CD4-positive, alpha-beta T cell treated with Interleukin-15 for 1 hour (primary cell): Measurements from ENCODE around the gene NUBPL.
A peak's percentile ranks its signal among the peaks of the same experiment; 100 is the strongest.
"Not testable (repeated sequence)": the region's sequence is repeated elsewhere in the genome, so short reads cannot be mapped to it uniquely, and the experiment has no call there.

ENCODE experiments used
- DNase-seq: peaks from one replicate; pipeline ENCODE4 v3.0.0-alpha.2; 2020

The NUBPL gene

GRCh38 chr14:31751047-31751446, 189.8 kb downstream of the NUBPL start:
- not testable (repeated sequence) for DNase-seq

GRCh38 chr14:31752867-31753661, 191.9 kb downstream of the NUBPL start:
- DNase-seq, result no peak

- no peak for DNase-seq
These were observed 197.7 kb downstream of the NUBPL start for GRCh38 chr14:31758941-31759340.

GRCh38 chr14:31760277-31760676, 199.1 kb downstream of the NUBPL start:
- DNase-seq, result no peak

GRCh38 chr14:31761325-31761724, 200.1 kb downstream of the NUBPL start:
- DNase-seq, result no peak

- no peak for DNase-seq
These were observed 201.8 kb downstream of the NUBPL start for GRCh38 chr14:31763041-31763440.

- DNase-seq, result no peak
These were observed 205.2 kb downstream of the NUBPL start for GRCh38 chr14:31766315-31766892.

- DNase-seq, result no peak
These were observed 207.2 kb downstream of the NUBPL start for GRCh38 chr14:31768355-31768754.

GRCh38 chr14:31770271-31770670, 209.1 kb downstream of the NUBPL start:
- DNase-seq, result peak; percentile 17

GRCh38 chr14:31774567-31774966, 213.4 kb downstream of the NUBPL start:
- no peak for DNase-seq

GRCh38 chr14:31777312-31777711, 216.1 kb downstream of the NUBPL start:
- DNase-seq, result no peak

- no peak for DNase-seq
These were observed 220.4 kb downstream of the NUBPL start for GRCh38 chr14:31781578-31781977.

GRCh38 chr14:31785574-31785973, 224.4 kb downstream of the NUBPL start:
- no peak for DNase-seq

GRCh38 chr14:31787377-31787776, 226.2 kb downstream of the NUBPL start:
- DNase-seq, result no peak

GRCh38 chr14:31788340-31788739, 227.1 kb downstream of the NUBPL start:
- no peak for DNase-seq

- DNase-seq, result no peak
These were observed 231.5 kb downstream of the NUBPL start for GRCh38 chr14:31792726-31793125.

GRCh38 chr14:31797946-31798345, 236.7 kb downstream of the NUBPL start:
- not testable (repeated sequence) for DNase-seq

- DNase-seq, result no peak
These were observed 241.6 kb downstream of the NUBPL start for GRCh38 chr14:31802838-31803237.

GRCh38 chr14:31806249-31806648, 245.0 kb downstream of the NUBPL start:
- DNase-seq, result no peak

GRCh38 chr14:31811693-31812628, 250.8 kb downstream of the NUBPL start:
- DNase-seq, result not testable (repeated sequence)

GRCh38 chr14:31813724-31814490, 252.7 kb downstream of the NUBPL start:
- DNase-seq, result not testable (repeated sequence)

- DNase-seq, result no peak
These were observed 258.1 kb downstream of the NUBPL start for GRCh38 chr14:31819281-31819680.

GRCh38 chr14:31825459-31825858, 264.3 kb downstream of the NUBPL start:
- no peak for DNase-seq
